ENCODE results near the gene NCOA1.

NCOA1 gene

DNA sequence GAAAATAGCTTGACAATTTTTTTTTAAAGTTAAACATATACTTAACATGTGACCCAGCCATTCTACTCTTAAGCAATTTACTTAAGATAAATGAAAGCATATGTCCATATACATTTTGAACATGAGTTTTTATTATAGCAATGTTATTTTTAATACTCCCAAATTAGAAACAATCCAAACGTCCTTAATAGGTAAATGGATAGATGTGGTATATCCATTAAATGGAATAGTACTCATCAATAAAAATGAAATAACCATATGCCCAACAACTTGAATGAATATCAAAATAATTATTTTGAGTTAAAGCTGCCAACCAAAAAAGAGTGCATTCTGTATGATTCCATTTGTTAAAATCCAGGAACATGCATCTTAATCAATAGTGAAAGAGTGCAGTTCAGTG, 29.1 kb downstream of the NCOA1 start:
- DNase-seq (ENCODE audit: low read depth in 1 of 2, low spot score in 1 of 2) = no peak
- TF ChIP-seq, protein P1, sequence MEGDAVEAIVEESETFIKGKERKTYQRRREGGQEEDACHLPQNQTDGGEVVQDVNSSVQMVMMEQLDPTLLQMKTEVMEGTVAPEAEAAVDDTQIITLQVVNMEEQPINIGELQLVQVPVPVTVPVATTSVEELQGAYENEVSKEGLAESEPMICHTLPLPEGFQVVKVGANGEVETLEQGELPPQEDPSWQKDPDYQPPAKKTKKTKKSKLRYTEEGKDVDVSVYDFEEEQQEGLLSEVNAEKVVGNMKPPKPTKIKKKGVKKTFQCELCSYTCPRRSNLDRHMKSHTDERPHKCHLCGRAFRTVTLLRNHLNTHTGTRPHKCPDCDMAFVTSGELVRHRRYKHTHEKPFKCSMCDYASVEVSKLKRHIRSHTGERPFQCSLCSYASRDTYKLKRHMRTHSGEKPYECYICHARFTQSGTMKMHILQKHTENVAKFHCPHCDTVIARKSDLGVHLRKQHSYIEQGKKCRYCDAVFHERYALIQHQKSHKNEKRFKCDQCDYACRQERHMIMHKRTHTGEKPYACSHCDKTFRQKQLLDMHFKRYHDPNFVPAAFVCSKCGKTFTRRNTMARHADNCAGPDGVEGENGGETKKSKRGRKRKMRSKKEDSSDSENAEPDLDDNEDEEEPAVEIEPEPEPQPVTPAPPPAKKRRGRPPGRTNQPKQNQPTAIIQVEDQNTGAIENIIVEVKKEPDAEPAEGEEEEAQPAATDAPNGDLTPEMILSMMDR (IDR thresholded peaks at IDR 0.05; ENCODE audit: insufficient read depth, low read length) = no peak
- TF ChIP-seq GABPA (IDR thresholded peaks at IDR 0.05; ENCODE audit: low read depth) (no peak), SPI1 (IDR thresholded peaks at IDR 0.05; ENCODE audit: borderline replicate concordance, low read depth) (no peak), POLR2AphosphoS5 (IDR thresholded peaks at IDR 0.05; ENCODE audit: low read depth) (no peak)
- TF ChIP-seq, protein P2, sequence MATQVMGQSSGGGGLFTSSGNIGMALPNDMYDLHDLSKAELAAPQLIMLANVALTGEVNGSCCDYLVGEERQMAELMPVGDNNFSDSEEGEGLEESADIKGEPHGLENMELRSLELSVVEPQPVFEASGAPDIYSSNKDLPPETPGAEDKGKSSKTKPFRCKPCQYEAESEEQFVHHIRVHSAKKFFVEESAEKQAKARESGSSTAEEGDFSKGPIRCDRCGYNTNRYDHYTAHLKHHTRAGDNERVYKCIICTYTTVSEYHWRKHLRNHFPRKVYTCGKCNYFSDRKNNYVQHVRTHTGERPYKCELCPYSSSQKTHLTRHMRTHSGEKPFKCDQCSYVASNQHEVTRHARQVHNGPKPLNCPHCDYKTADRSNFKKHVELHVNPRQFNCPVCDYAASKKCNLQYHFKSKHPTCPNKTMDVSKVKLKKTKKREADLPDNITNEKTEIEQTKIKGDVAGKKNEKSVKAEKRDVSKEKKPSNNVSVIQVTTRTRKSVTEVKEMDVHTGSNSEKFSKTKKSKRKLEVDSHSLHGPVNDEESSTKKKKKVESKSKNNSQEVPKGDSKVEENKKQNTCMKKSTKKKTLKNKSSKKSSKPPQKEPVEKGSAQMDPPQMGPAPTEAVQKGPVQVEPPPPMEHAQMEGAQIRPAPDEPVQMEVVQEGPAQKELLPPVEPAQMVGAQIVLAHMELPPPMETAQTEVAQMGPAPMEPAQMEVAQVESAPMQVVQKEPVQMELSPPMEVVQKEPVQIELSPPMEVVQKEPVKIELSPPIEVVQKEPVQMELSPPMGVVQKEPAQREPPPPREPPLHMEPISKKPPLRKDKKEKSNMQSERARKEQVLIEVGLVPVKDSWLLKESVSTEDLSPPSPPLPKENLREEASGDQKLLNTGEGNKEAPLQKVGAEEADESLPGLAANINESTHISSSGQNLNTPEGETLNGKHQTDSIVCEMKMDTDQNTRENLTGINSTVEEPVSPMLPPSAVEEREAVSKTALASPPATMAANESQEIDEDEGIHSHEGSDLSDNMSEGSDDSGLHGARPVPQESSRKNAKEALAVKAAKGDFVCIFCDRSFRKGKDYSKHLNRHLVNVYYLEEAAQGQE (IDR thresholded peaks at IDR 0.05; ENCODE audit: insufficient replicate concordance, low read depth) = no peak
- Histone ChIP-seq H3K27me3 (ENCODE audit: insufficient read depth, poor library complexity, severe bottlenecking) (no peaks in the 10 kb centered on the region), H3K27ac (replicated peaks) (no peak overlapping the region), H3K4me3 (replicated peaks; ENCODE audit: insufficient read depth, low read length) (no peak overlapping the region)

DNA sequence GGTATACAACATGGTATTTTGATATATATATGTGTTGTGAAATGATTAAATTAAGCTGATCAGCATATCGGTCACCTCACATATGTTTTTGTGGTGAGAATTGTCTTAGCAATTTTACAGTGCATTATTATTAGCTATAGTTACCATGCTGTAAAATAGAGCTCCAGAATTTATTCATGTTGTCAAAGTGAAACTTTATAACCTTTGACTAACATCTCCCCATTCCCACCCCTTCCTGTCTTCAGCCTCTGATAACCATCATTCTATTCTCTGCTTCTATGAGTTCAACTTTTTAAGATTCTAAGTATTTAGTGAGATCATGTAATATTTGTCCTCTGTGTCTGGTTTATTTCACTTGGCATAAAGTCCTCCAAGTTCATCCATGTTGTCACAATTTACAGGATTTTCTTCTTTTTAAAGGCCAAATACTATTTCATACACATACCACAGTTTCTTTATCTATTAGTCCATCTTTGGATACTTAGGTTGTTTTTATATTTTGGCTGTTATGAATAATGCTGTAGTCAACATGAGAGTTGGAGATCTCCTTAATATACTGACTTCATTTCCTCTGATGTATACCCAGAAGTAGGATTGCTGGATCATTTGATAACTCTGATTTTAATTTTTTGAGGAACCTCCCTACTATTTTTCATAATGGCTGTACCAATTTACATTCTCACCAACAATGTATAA, 30.3 kb downstream of the NCOA1 start:
- TF ChIP-seq, protein P2 (IDR thresholded peaks at IDR 0.05; ENCODE audit: insufficient replicate concordance, low read depth) = no peak
- TF ChIP-seq, protein P1 (IDR thresholded peaks at IDR 0.05; ENCODE audit: insufficient read depth, low read length) = no peak
- TF ChIP-seq POLR2AphosphoS5 (IDR thresholded peaks at IDR 0.05; ENCODE audit: low read depth) (no peak), SPI1 (IDR thresholded peaks at IDR 0.05; ENCODE audit: borderline replicate concordance, low read depth) (no peak)
- H3K27ac ChIP-seq (replicated peaks) = no peak overlapping the region
- no peaks in the 10 kb centered on the region for H3K27me3 ChIP-seq (ENCODE audit: insufficient read depth, poor library complexity, severe bottlenecking)
- DNase-seq (ENCODE audit: low read depth in 1 of 2, low spot score in 1 of 2) = no peak
- H3K4me3 ChIP-seq (replicated peaks; ENCODE audit: insufficient read depth, low read length) = no peak overlapping the region

DNA sequence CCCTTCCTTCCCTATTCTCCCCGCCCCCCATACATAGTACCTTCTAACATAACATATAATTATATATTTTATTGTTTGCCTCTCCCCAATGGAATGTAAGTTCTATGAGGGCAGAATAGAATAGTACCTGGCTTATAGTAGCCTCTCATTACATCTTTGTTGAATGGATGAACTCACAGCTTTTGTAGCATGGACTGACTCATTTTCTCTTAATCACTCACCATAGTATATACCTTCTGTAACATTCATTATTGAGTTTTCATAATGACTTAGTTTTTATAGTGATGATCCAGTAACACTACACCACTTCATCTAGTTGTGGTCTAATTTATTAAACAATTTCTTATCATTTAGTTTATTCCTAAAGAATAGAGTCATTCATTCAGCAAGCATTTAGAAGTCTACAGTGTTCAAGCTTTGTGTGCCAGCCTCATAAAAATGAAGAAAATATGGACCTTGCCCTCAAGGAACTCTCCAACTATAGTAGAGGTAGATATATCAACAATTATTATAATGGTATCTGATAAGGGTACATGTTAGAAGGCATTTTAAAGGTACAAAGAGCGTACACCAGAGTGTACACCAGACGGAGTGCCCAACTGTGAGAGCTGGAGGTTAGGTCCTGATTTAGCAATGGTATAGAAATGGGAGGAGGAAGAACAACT, 31.1 kb downstream of the NCOA1 start:
- no peaks in the 10 kb centered on the region for H3K27me3 ChIP-seq (ENCODE audit: insufficient read depth, poor library complexity, severe bottlenecking)
- DNase-seq (ENCODE audit: low read depth in 1 of 2, low spot score in 1 of 2) = no peak
- H3K27ac ChIP-seq (replicated peaks) = no peak overlapping the region
- no peak overlapping the region for H3K4me3 ChIP-seq (replicated peaks; ENCODE audit: insufficient read depth, low read length)
- no peak for TF ChIP-seq SPI1 (IDR thresholded peaks at IDR 0.05; ENCODE audit: borderline replicate concordance, low read depth)
- no peak for TF ChIP-seq GABPA (IDR thresholded peaks at IDR 0.05; ENCODE audit: low read depth)
- TF ChIP-seq, protein P2 (IDR thresholded peaks at IDR 0.05; ENCODE audit: insufficient replicate concordance, low read depth) = no peak
- no peak for TF ChIP-seq POLR2AphosphoS5 (IDR thresholded peaks at IDR 0.05; ENCODE audit: low read depth)
- TF ChIP-seq, protein P1 (IDR thresholded peaks at IDR 0.05; ENCODE audit: insufficient read depth, low read length) = no peak

All from HL-60 (cell line).